Lower lobe of right lung (tissue), 2 donors: ENCODE data around the gene FADS2. TPM values are rescaled to one million over a fixed set of nuclear protein-coding genes. Genes with fewer than 3 reads are reported as not detected.
A peak's percentile ranks its signal among the peaks of the same experiment; 100 is the strongest.

Experiments
- ATAC-seq, 2 donors: fragments of 200-7000 bp; cut with Tn5 transposase; one replicate each; pipeline ENCODE4 v1.9.1; 2020 to 2022; ENCODE audit warnings: mild to moderate bottlenecking in 2 of 2, moderate library complexity in 2 of 2
- DNase-seq: peaks from one replicate; pipeline ENCODE4 v3.0.0-alpha.2; 2020
- H3K27ac ChIP-seq: fragments of 200-600 bp; one replicate; pipeline ENCODE4 v1.8.0; 2022
- H3K27me3 ChIP-seq: fragments of 200-600 bp; one replicate; pipeline ENCODE4 v1.8.0; 2022; ENCODE audit warnings: low read depth
- H3K36me3 ChIP-seq: fragments of 200-600 bp; one replicate; pipeline ENCODE4 v1.8.0; 2022; ENCODE audit warnings: mild to moderate bottlenecking
- H3K4me1 ChIP-seq: fragments of 200-600 bp; one replicate; pipeline ENCODE4 v1.8.0; 2022
- H3K4me3 ChIP-seq: fragments of 200-600 bp; one replicate; pipeline ENCODE4 v1.8.0; 2022; ENCODE audit warnings: mild to moderate bottlenecking
- H3K9me3 ChIP-seq: fragments of 200-600 bp; one replicate; pipeline ENCODE4 v1.8.0; 2022
- intact Hi-C: fragments of 100-400 bp; cut with DNase I; formaldehyde crosslinking; loops from one replicate; pipeline ENCODE4 v1.11.0; 2022
- total RNA-seq: library from RNA; stranded (reverse); fragmentation: NEBNext Ultra II Directional; extraction: Animal tissue kit (Norgen Biotek cat#: 25700); gene quantifications from one replicate; pipeline ENCODE4 v1.2.1, GENCODE V29; 2021
- TF ChIP-seq, protein P1 (sequence below): fragments of 200-600 bp; IDR thresholded peaks from one replicate; pipeline ENCODE4 v1.8.0; 2022; ENCODE audit warnings: antibody characterized with exemption, mild to moderate bottlenecking
- donor health status: DM: no; HTN: yes; CAD: no; lungs with severe emphysema.

Gene FADS2
- total RNA-seq, 1 donor from 2014 or later, result 82.0 TPM

DNA sequence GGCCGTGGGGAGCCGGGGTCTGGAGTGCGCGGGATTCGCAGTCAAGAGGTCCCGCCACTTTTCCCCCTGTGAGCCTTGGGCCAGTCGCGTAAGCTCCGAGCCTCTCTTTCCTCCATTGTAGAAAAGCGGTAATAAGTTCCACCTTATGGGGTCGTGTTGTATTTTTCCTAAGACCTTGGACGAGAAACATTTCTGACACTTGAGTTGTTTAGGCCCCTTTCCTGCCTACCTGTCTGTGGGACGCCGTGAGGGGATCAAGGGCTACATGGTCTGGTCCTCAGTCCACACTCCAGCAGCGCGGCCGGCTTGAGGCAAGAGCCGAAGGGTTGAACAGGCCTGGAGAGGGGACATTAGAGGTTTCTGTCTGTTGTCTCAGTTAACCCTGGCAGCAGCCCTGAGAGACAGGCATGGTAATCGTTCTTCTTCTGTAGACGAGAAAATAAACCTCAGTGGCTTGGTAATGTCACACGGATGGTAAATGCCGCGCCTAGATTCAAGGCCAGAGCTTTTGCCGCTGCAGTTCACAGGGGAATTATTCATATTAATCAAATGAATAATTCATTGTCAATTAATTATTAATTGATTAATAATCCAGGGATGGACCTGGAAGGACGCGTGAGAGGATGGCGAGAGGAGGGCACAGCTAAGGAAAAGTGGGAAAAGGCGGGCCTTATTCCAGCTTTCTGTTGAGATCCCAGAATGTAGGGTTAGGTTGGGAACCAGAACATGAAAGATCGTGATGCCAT lies 34.8 kb upstream of the FADS2 start:
- TF ChIP-seq, protein P1, sequence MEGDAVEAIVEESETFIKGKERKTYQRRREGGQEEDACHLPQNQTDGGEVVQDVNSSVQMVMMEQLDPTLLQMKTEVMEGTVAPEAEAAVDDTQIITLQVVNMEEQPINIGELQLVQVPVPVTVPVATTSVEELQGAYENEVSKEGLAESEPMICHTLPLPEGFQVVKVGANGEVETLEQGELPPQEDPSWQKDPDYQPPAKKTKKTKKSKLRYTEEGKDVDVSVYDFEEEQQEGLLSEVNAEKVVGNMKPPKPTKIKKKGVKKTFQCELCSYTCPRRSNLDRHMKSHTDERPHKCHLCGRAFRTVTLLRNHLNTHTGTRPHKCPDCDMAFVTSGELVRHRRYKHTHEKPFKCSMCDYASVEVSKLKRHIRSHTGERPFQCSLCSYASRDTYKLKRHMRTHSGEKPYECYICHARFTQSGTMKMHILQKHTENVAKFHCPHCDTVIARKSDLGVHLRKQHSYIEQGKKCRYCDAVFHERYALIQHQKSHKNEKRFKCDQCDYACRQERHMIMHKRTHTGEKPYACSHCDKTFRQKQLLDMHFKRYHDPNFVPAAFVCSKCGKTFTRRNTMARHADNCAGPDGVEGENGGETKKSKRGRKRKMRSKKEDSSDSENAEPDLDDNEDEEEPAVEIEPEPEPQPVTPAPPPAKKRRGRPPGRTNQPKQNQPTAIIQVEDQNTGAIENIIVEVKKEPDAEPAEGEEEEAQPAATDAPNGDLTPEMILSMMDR, result no peak
- peak overlapping the region; percentile 98 for H3K27ac ChIP-seq
- ATAC-seq, result no peak

DNA sequence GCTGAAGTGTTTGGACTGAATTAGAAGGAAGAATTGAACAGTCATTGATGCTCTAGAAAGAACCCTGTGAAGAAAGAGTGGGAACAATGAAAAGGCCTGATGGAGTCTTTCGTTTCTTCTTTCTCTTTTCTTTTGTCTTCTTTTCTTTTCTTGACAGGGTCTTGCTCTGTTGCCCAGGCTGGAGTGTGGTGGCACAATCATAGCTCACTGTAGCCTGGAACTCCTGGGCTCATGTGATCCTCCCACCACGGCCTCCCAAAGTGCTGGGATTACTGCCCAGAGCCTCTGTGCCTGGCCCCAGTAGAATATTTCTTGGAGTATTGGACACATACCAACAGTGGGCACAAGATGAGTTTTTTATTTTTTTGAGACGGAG lies 34.3 kb upstream of the FADS2 start:
- no peak overlapping the region for H3K27ac ChIP-seq
- no peak for DNase-seq
- TF ChIP-seq, protein P1, result no peak
- H3K27me3 ChIP-seq, result no peaks in the 10 kb centered on the region
- H3K36me3 ChIP-seq, result peaks cover 30% of the 10 kb centered on the region
- peaks cover 28% of the 10 kb centered on the region for H3K4me1 ChIP-seq
- H3K4me3 ChIP-seq, result peak overlapping the region; percentile 96
- no peak for ATAC-seq
- intact Hi-C loops, result no loop called here
- H3K9me3 ChIP-seq, result no peaks in the 10 kb centered on the region

More for the DNA sequence above, 34.8 kb upstream of the FADS2 start:
- peaks cover 36% of the 10 kb centered on the region for H3K36me3 ChIP-seq
- H3K9me3 ChIP-seq, result no peaks in the 10 kb centered on the region
- no peak for DNase-seq
- H3K4me3 ChIP-seq, result peak overlapping the region; percentile 96
- H3K27me3 ChIP-seq, result no peaks in the 10 kb centered on the region
- intact Hi-C loops, result no loop called here
- H3K4me1 ChIP-seq, result peaks cover 28% of the 10 kb centered on the region

DNA sequence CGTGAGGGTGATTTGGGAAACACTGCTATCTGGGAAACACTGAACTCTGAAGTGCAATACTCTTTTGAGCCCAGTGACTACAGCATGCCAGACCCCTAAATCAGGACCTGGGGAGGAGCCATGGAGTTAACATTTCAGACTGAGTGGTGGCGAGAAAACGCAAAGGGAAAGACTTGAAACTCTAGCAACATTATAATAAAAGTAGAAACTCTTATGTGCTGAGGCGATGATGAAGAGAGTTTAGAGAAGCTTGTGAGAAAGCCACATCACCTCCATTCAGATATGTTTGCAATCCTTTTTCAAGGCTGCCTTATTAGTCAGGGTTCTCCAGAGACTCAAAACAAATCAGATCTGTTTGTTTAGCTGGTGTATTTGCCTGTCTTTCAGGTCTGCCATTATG lies 33.5 kb upstream of the FADS2 start:
- intact Hi-C loops, result no loop called here

DNA sequence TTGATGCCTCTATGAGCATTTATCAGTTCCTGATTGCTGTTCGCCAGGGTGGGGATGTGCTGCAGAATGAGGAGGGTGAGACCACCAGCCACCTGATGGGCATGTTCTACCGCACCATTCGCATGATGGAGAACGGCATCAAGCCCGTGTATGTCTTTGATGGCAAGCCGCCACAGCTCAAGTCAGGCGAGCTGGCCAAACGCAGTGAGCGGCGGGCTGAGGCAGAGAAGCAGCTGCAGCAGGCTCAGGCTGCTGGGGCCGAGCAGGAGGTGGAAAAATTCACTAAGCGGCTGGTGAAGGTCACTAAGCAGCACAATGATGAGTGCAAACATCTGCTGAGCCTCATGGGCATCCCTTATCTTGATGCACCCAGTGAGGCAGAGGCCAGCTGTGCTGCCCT lies 32.6 kb upstream of the FADS2 start:
- DNase-seq (no peak), ATAC-seq (no peak)
- H3K27me3 ChIP-seq, result no peaks in the 10 kb centered on the region
- H3K4me3 ChIP-seq, result no peak overlapping the region
- H3K27ac ChIP-seq, result no peak overlapping the region
- intact Hi-C loops, result no loop called here
- no peaks in the 10 kb centered on the region for H3K9me3 ChIP-seq
- H3K36me3 ChIP-seq, result peaks cover 14% of the 10 kb centered on the region
- TF ChIP-seq, protein P1, result no peak
- H3K4me1 ChIP-seq, result peaks cover 28% of the 10 kb centered on the region

More for the DNA sequence above, 33.5 kb upstream of the FADS2 start:
- Histone ChIP-seq H3K36me3 (peaks cover 23% of the 10 kb centered on the region), H3K9me3 (no peaks in the 10 kb centered on the region), H3K27ac (no peak overlapping the region), H3K27me3 (no peaks in the 10 kb centered on the region), H3K4me1 (peaks cover 28% of the 10 kb centered on the region), H3K4me3 (no peak overlapping the region)
- TF ChIP-seq, protein P1, result no peak
- no peak for ATAC-seq
- no peak for DNase-seq

DNA sequence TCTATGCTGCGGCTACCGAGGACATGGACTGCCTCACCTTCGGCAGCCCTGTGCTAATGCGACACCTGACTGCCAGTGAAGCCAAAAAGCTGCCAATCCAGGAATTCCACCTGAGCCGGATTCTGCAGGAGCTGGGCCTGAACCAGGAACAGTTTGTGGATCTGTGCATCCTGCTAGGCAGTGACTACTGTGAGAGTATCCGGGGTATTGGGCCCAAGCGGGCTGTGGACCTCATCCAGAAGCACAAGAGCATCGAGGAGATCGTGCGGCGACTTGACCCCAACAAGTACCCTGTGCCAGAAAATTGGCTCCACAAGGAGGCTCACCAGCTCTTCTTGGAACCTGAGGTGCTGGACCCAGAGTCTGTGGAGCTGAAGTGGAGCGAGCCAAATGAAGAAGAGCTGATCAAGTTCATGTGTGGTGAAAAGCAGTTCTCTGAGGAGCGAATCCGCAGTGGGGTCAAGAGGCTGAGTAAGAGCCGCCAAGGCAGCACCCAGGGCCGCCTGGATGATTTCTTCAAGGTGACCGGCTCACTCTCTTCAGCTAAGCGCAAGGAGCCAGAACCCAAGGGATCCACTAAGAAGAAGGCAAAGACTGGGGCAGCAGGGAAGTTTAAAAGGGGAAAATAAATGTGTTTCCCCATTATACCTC lies 32.1 kb upstream of the FADS2 start:
- no peaks in the 10 kb centered on the region for H3K27me3 ChIP-seq
- TF ChIP-seq, protein P1, result no peak
- no peak for DNase-seq

More for the DNA sequence above, 32.1 kb upstream of the FADS2 start:
- Histone ChIP-seq H3K27ac (no peak overlapping the region), H3K36me3 (peaks cover 12% of the 10 kb centered on the region), H3K4me3 (no peak overlapping the region), H3K9me3 (no peaks in the 10 kb centered on the region), H3K4me1 (peaks cover 24% of the 10 kb centered on the region)
- no peak for ATAC-seq
- intact Hi-C loops, result no loop called here
